Kidney epithelial cell (primary cell): ENCODE results near the gene CASZ1. TPM values are rescaled to one million over a fixed set of nuclear protein-coding genes. Genes with fewer than 3 reads are reported as not detected.

Source experiments
- DNase-seq: peaks from one replicate; pipeline ENCODE4 v3.0.0-alpha.2; 2010; ENCODE audit warnings: low read depth
- H3K27me3 ChIP-seq: 2 replicates; pipeline ENCODE4 v1.6.0; 2011; ENCODE audit warnings: low read length; ENCODE audit not compliant: control insufficient read depth, insufficient read depth
- H3K36me3 ChIP-seq: 2 replicates; pipeline ENCODE4 v1.5.1; 2011; ENCODE audit warnings: low read length; ENCODE audit not compliant: control insufficient read depth, insufficient read depth
- H3K4me3 ChIP-seq: 2 replicates; pipeline ENCODE4 v1.5.1; 2011; ENCODE audit warnings: low read depth, mild to moderate bottlenecking, control low read depth, low read length
- total RNA-seq: library from RNA; depleted of rRNA; stranded (reverse); fragments of >200 nt; gene quantifications from 2 replicates; pipeline ENCODE4 v1.2.3, GENCODE V29; 2015
- TF ChIP-seq, protein P1 (sequence below): IDR thresholded peaks from 2 replicates; pipeline ENCODE4 v1.5.1; 2011; ENCODE audit warnings: mild to moderate bottlenecking, moderate library complexity, low read length, control low read depth, inconsistent platforms; ENCODE audit not compliant: insufficient read depth, poor library complexity, severe bottlenecking

The CASZ1 gene
- total RNA-seq, 1 donor from 2014 or later, result 28.2 TPM

GRCh38 chr1:10644307-10645128 is 151.9 kb downstream of the CASZ1 start:
- peaks cover 2% of the 10 kb centered on the region for H3K27me3 ChIP-seq
- TF ChIP-seq, protein P1, sequence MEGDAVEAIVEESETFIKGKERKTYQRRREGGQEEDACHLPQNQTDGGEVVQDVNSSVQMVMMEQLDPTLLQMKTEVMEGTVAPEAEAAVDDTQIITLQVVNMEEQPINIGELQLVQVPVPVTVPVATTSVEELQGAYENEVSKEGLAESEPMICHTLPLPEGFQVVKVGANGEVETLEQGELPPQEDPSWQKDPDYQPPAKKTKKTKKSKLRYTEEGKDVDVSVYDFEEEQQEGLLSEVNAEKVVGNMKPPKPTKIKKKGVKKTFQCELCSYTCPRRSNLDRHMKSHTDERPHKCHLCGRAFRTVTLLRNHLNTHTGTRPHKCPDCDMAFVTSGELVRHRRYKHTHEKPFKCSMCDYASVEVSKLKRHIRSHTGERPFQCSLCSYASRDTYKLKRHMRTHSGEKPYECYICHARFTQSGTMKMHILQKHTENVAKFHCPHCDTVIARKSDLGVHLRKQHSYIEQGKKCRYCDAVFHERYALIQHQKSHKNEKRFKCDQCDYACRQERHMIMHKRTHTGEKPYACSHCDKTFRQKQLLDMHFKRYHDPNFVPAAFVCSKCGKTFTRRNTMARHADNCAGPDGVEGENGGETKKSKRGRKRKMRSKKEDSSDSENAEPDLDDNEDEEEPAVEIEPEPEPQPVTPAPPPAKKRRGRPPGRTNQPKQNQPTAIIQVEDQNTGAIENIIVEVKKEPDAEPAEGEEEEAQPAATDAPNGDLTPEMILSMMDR, result no peak
- DNase-seq, result no peak
- H3K4me3 ChIP-seq, result no peak overlapping the region
- H3K36me3 ChIP-seq, result no peaks in the 10 kb centered on the region

DNA sequence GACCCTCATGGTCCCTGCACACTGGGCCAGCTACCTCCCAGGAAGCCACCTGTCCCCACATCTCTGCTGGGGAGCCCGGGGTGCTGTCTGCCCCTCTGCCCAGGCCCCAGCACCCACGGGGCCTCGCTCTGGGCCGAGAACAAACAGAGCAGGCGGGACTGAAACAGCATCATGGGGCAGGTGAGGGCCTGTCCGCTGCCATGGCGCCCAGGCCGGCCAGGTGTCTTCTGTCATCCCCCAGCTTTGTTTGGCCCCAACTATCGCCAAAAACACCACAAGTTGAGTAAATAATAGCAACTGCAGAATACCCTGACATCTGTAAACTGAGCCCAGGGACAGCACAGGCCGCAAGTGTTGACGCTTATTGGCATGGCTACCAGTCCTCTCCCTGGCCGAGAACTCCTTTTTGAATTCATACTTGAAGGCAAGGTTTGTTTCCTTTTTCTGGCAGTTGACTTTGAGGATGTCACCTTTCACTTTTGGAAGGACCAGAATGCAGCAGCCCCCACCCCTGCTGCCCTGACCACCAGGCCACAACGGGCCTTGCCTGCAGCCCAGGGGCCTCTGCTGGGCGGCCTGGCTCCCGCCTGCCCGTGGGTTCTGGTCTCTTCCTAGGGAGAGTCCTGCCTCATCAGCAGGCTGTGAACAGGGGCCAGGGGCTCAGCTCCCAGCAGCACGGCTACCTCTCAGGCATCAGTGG is 152.7 kb downstream of the CASZ1 start:
- TF ChIP-seq, protein P1, result no peak
- no peak for DNase-seq
- Histone ChIP-seq H3K4me3 (no peak overlapping the region), H3K27me3 (peaks cover 6% of the 10 kb centered on the region), H3K36me3 (no peaks in the 10 kb centered on the region)

DNA sequence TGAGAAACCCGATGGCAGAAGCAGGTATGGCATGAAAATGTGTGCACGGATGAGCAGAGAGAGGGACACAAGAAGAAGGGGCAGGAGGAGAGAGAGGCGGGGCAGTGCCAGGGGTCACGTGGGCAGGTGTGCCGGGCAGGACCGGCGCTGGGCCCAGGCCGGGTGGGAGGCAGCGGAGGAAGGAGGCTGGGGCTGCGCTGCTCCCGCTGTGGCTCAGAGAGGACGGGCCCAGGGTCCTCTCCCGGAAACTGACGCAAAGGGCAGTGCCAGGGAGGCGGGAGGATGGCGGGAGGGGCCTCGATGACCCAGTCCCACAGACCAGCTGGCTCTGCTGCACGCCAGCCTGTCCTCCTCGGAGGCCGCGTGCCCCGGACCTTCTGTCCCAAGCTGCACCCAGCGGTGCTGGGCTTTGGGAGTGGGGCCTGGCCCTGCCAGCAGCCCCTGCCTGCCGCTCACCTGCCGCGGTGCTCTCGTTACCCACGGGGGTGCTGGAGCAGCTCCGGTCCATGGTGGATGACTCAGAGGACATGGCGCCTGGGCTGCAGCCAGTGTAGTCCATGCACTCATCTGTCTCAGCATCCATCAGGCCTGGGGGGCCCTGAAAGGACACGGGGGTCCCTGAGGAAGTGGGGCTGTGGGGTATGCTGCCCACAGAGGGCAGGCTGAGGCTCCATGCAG is 153.9 kb downstream of the CASZ1 start:
- H3K27me3 ChIP-seq, result peaks cover 8% of the 10 kb centered on the region
- H3K4me3 ChIP-seq, result no peak overlapping the region
- no peaks in the 10 kb centered on the region for H3K36me3 ChIP-seq
- DNase-seq, result no peak
- TF ChIP-seq, protein P1, result no peak

DNA sequence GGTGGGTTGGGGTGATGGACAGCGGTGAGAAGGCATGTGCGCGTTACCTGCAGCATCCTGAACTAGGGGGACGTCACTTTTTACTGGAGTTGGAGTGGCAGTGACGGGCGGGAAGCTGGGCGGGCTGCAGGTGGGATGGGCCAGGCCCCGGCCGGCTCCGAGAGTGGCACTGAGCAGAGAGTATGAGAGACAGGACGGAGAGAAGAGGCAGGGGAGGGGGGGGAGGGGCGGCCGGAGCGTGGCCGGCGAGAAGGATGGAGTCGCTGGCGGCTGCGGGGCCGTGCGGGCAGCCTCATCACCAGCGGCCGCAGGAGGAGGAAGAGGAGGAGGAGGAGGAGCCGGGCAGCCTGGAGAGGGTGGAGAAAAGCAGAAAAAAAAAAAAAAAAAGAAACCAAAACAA is 154.5 kb downstream of the CASZ1 start:
- TF ChIP-seq, protein P1, result no peak
- Histone ChIP-seq H3K27me3 (peaks cover 8% of the 10 kb centered on the region), H3K36me3 (no peaks in the 10 kb centered on the region), H3K4me3 (no peak overlapping the region)
- DNase-seq, result no peak

DNA sequence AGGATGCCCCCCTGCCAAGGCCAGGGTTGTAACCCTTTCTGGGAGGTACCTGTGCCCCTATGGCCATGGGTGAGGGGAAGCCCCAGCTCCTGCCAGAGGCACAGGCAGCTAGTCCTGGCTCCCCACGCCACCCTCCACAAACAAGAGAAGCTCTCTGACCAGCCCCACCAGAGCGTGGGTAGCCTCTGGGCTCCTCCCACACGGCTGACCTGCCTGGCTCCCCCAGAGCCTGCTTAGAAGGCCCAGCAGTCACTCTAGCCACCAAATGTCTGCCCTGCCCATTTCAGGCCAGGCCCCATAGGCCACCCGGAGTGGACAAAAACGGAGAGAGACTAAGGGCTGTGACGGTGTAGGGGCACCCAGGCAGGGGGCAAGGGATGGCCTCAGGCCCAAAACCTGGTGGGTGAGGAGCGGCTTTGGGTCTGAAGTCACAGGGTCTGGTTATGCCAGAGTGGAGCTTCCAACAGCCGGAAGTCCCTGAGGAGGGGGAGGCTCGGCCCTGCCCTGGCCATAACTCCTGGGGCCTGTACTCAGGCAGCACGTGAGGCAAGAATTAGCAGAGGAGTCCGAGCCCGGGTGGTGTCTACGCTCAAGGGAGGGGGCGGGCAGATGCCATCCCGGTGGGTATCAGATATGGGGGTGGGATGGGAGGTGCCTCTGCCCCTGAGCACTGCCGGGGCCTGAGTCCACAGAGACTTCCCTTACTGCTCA is 155.4 kb downstream of the CASZ1 start:
- DNase-seq, result no peak

More for the DNA sequence above, 155.4 kb downstream of the CASZ1 start:
- TF ChIP-seq, protein P1, result no peak
- H3K27me3 ChIP-seq, result peaks cover 8% of the 10 kb centered on the region
- H3K4me3 ChIP-seq, result no peak overlapping the region
- no peaks in the 10 kb centered on the region for H3K36me3 ChIP-seq
